VCaP (cell line): ENCODE measurements around the gene CENPF.

Experiments
- H3K27ac ChIP-seq: fragments of 450-650 bp; 2 replicates; pipeline ENCODE4 v1.5.1; 2017
- TF ChIP-seq, protein P1 (sequence below): fragments of 450-650 bp; conservative IDR thresholded peaks from 2 replicates; pipeline ENCODE4 v1.5.1; 2017; ENCODE audit warnings: mild to moderate bottlenecking, moderate library complexity

CENPF gene

DNA sequence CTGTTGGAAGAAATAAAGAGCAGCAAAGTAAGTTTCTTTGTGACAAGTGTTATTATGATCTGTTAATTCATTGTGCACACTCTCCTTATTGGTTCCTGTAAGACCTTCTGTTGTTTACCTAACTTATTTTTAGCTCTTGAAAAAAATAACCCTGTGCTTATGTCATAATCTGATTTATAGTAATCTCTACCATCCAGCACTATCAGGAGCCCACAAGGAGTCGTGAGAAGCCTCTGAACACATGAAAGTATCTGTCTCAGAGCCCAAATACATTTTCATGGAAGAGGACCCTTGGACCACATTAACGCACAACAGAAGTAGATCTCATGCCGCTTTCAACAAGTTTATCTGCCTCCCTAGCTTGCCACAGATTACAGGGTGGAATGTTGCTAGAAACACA, 45.8 kb downstream of the CENPF start:
- no peak overlapping the region for H3K27ac ChIP-seq

DNA sequence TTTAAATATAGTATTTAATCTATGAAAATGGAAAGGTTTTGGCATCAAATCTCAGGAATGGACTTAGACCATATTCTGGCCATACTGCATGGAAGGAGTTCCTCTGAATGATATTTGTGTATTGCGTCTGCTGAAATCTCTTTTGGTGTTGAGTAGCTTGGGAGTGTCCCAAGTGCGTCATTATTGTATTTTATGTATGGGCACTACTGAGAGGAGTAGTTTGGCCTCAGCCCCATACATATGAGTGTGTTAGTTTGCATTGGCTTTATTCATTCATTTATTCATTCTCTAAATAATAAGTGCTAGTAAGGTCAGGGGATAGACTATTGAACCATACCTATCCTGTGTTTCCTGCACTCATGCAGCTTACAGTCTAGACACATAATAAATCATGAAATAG, 46.6 kb downstream of the CENPF start:
- TF ChIP-seq, protein P1, sequence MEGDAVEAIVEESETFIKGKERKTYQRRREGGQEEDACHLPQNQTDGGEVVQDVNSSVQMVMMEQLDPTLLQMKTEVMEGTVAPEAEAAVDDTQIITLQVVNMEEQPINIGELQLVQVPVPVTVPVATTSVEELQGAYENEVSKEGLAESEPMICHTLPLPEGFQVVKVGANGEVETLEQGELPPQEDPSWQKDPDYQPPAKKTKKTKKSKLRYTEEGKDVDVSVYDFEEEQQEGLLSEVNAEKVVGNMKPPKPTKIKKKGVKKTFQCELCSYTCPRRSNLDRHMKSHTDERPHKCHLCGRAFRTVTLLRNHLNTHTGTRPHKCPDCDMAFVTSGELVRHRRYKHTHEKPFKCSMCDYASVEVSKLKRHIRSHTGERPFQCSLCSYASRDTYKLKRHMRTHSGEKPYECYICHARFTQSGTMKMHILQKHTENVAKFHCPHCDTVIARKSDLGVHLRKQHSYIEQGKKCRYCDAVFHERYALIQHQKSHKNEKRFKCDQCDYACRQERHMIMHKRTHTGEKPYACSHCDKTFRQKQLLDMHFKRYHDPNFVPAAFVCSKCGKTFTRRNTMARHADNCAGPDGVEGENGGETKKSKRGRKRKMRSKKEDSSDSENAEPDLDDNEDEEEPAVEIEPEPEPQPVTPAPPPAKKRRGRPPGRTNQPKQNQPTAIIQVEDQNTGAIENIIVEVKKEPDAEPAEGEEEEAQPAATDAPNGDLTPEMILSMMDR: no peak
- H3K27ac ChIP-seq: no peak overlapping the region

More for the DNA sequence above, 45.8 kb downstream of the CENPF start:
- TF ChIP-seq, protein P1: no peak

DNA sequence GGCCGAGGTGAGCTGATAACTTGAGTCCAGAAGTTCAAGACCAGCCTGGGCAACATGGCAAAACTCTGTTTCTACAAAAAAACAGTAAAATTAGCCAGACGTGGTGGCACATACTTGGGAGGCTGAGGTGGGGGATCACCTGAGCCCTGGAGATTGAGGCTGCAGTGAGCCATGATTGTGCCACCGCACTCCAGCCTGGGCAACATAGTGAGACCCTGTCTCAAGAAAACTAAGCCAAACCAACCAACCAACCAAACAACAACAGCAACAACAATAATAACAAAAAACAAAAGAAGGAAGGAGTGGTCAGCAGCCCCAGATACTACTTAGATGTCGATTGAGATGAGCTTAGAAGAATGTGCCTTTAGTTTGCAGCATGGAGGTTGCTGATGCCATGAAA, 47.7 kb downstream of the CENPF start:
- no peak overlapping the region for H3K27ac ChIP-seq
- TF ChIP-seq, protein P1: no peak

DNA sequence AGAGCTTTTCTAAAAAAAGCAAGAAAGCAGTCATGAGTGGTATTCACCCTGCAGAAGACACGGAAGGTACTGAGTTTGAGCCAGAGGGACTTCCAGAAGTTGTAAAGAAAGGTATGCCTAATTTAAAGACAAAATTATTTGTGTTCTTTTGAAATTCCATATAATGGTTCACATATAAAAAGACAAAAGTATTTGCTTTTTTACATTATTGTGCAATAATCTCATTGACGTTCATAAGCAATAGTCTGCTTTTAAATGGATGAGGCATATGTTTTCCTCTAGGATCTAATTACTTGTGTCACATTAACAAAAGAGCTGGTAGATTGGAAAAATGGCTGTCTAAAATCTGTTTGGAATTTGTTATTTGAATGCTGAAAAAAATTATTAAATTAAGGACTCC, 54.3 kb downstream of the CENPF start:
- TF ChIP-seq, protein P1: no peak
- no peak overlapping the region for H3K27ac ChIP-seq

GRCh38 chr1:214658175-214658574, 55.2 kb downstream of the CENPF start:
- H3K27ac ChIP-seq: no peak overlapping the region
- TF ChIP-seq, protein P1: no peak

- TF ChIP-seq, protein P1: peak; percentile 68
These were observed 55.8 kb downstream of the CENPF start for GRCh38 chr1:214658785-214659184.

GRCh38 chr1:214660190-214660589, 57.2 kb downstream of the CENPF start:
- TF ChIP-seq, protein P1: no peak
- H3K27ac ChIP-seq: no peak overlapping the region

More at GRCh38 chr1:214658785-214659184, 55.8 kb downstream of the CENPF start:
- H3K27ac ChIP-seq: no peak overlapping the region

DNA sequence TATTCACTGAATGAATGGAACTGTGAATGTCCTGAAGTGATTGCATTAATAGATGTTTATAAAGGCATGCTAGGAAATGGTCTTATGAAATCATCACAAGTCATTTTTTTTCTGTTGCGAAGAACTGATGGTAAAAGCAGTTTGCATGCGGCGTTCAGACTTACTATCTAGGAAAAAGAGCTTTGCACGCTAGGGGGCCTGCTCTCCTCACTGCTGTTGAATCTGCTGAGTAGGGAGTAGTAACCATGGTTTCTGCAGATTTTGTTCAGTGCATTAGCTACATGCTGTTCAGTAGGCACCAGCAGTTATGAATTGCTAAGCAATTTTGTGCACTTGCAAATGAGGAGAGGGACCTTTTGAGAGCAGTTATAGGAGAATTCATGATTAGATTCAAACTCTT, 57.9 kb downstream of the CENPF start:
- H3K27ac ChIP-seq: no peak overlapping the region
- TF ChIP-seq, protein P1: peak; percentile 33
